Testis (tissue), 2 donors: Measurements from ENCODE around the gene GMDS.

Source experiments
- CTCF ChIP-seq, 3 experiments: fragments of 450-650 bp in 2 of 3; fragments of 200-600 bp in 1 of 3; sonication (generic) in 1 of 3; IDR thresholded peaks; one replicate each; pipeline ENCODE4 v1.5.1; 2016 to 2019; ENCODE audit warnings: antibody characterized with exemption in 3 of 3, mild to moderate bottlenecking in 2 of 3, moderate library complexity in 1 of 3
- POLR2A ChIP-seq: fragments of 450-650 bp; IDR thresholded peaks from one replicate; pipeline ENCODE4 v1.6.1; 2017; ENCODE audit warnings: antibody characterized with exemption, mild to moderate bottlenecking, moderate library complexity

GRCh38 chr6:1761477-1761877, 483.9 kb downstream of the GMDS start:
- TF ChIP-seq CTCF (IDR thresholded peaks at IDR 0.05) (no peak), POLR2A (no peak)
